DOHH2 (cell line): Measurements from ENCODE around the gene TRIM24.

ENCODE experiments used
- CTCF ChIP-seq: fragments of 200-600 bp; sonication (generic); IDR thresholded peaks from one replicate; pipeline ENCODE4 v1.5.1; 2014; ENCODE audit warnings: antibody characterized with exemption, mild to moderate bottlenecking, low read depth, low read length; ENCODE audit not compliant: poor library complexity, severe bottlenecking
- EZH2phosphoT487 ChIP-seq: fragments of 200-600 bp; sonication (generic); IDR thresholded peaks from 2 replicates; pipeline ENCODE4 v1.6.1; 2017; ENCODE audit warnings: borderline replicate concordance, mild to moderate bottlenecking, antibody characterized with exemption, low read length, moderate library complexity, mixed read lengths

- TF ChIP-seq CTCF (no peak), EZH2phosphoT487 (no peak)
Measured at GRCh38 chr7:138590154-138590553, 130.1 kb downstream of the TRIM24 start.
